H1 (cell line): ENCODE measurements around the gene FGGY. TPM values are rescaled to one million over a fixed set of nuclear protein-coding genes. Genes with fewer than 3 reads are reported as not detected.

Source experiments
- CTCF ChIA-PET: fragments of 300-600 bp; sonication (Branson Sonifier 250); formaldehyde crosslinking; loops from one replicate; lab custom pipeline; 2021; ENCODE audit not compliant: partially characterized antibody; lab: Charles Lee
- POLR2A ChIA-PET: fragments of 300-600 bp; sonication (Branson Sonifier 250); formaldehyde crosslinking; loops from one replicate; lab custom pipeline; 2021; ENCODE audit warnings: inconsistent platforms; ENCODE audit not compliant: partially characterized antibody; lab: Charles Lee
- DNase-seq, 2 experiments: peaks; one replicate each; pipeline versions ENCODE4 v3.0.0 to v3.0.0-alpha.2; 2010 to 2022; ENCODE audit warnings: low spot score in 2 of 2, low read depth in 1 of 2, mixed read lengths in 1 of 2
- FAIRE-seq: peaks from 2 replicates; lab custom pipeline; 2011; peaks lifted over from hg19 to GRCh38; lab: Jason Lieb, UNC
- H2AFZ ChIP-seq: 2 replicates; pipeline ENCODE4 v1.8.1; 2012; ENCODE audit warnings: low read length, inconsistent platforms
- H2AK5ac ChIP-seq: 2 replicates; pipeline ENCODE4 v1.6.1; 2013; ENCODE audit warnings: low read depth, low read length
- H2BK120ac ChIP-seq: replicated peaks from 2 replicates; pipeline ENCODE3; 2013; ENCODE audit warnings: low read depth, low read length, inconsistent platforms
- H2BK12ac ChIP-seq: 2 replicates; pipeline ENCODE4 v1.6.1; 2013; ENCODE audit warnings: low read depth, low read length
- H2BK15ac ChIP-seq: 2 replicates; pipeline ENCODE4 v1.6.1; 2013; ENCODE audit warnings: low read length
- H2BK20ac ChIP-seq: 2 replicates; pipeline ENCODE4 v1.6.1; 2013; ENCODE audit warnings: low read length
- H2BK5ac ChIP-seq: 2 replicates; pipeline ENCODE4 v1.6.1; 2013; ENCODE audit warnings: low read depth, low read length
- H3K14ac ChIP-seq: 2 replicates; pipeline ENCODE4 v1.6.1; 2013; ENCODE audit warnings: inconsistent platforms; ENCODE audit not compliant: insufficient read length
- H3K18ac ChIP-seq: 2 replicates; pipeline ENCODE4 v1.6.1; 2013; ENCODE audit warnings: low read length; ENCODE audit errors: extremely low read depth
- H3K23ac ChIP-seq: 2 replicates; pipeline ENCODE4 v1.6.1; 2013; ENCODE audit warnings: inconsistent platforms; ENCODE audit not compliant: insufficient read length
- H3K23me2 ChIP-seq: 2 replicates; pipeline ENCODE4 v1.6.1; 2013; ENCODE audit warnings: low read depth, low read length
- H3K27ac ChIP-seq: 2 replicates; pipeline ENCODE4 v1.6.1; 2011; ENCODE audit warnings: low read depth, low read length, inconsistent platforms
- H3K27me3 ChIP-seq, 4 experiments: replicated peaks in 1 of 4; 1 replicate in 1 of 4; 2 replicates in 3 of 4; pipeline versions ENCODE4 v1.6.1 to v1.8.1; 2011 to 2013; ENCODE audit warnings: low read length in 3 of 4, mild to moderate bottlenecking in 3 of 4, inconsistent platforms in 2 of 4, mixed read lengths in 2 of 4, moderate library complexity in 1 of 4; ENCODE audit not compliant: control insufficient read depth in 3 of 4, insufficient read depth in 3 of 4; ENCODE audit errors: extremely low read depth in 1 of 4
- H3K36me3 ChIP-seq, 4 experiments: 2 replicates each; pipeline versions ENCODE4 v1.6.1 to v1.8.1; 2011 to 2013; ENCODE audit warnings: mild to moderate bottlenecking in 4 of 4, low read length in 3 of 4, moderate library complexity in 2 of 4, control low read depth in 1 of 4, inconsistent platforms in 1 of 4; ENCODE audit not compliant: insufficient read depth in 4 of 4, control insufficient read depth in 2 of 4
- H3K4ac ChIP-seq: replicated peaks from 2 replicates; pipeline ENCODE3; 2013; ENCODE audit warnings: low read length, low read depth, mixed read lengths, inconsistent platforms; ENCODE audit not compliant: insufficient read length
- H3K4me1 ChIP-seq, 4 experiments: replicated peaks in 1 of 4; 1 replicate in 1 of 4; 2 replicates in 3 of 4; pipeline versions ENCODE4 v1.6.1 to v1.8.1; 2011 to 2013; ENCODE audit warnings: low read length in 3 of 4, inconsistent platforms in 2 of 4, mixed read lengths in 1 of 4; ENCODE audit not compliant: insufficient read depth in 4 of 4, control insufficient read depth in 3 of 4
- H3K4me2 ChIP-seq, 2 experiments: 2 replicates each; pipeline versions ENCODE4 v1.6.1 to v1.8.1; 2011 to 2013; ENCODE audit warnings: low read depth in 2 of 2, low read length in 2 of 2, control low read depth in 1 of 2, inconsistent platforms in 1 of 2, mild to moderate bottlenecking in 1 of 2; ENCODE audit not compliant: insufficient read depth in 1 of 2
- H3K4me3 ChIP-seq, 4 experiments: fragments of 200-600, 300-600 bp in 1 of 4; sonication (generic), shearing (Covaris generic), sonication (Bioruptor Twin) in 1 of 4; 2 replicates each; pipeline versions ENCODE4 v1.5.1 to v1.8.1; 2011 to 2016; ENCODE audit warnings: low read length in 4 of 4, low read depth in 3 of 4, control low read depth in 2 of 4, inconsistent platforms in 2 of 4, mild to moderate bottlenecking in 2 of 4, mixed read lengths in 1 of 4, moderate library complexity in 1 of 4; ENCODE audit not compliant: insufficient read depth in 2 of 4; ENCODE audit errors: extremely low read depth in 1 of 4
- H3K56ac ChIP-seq: replicated peaks from 2 replicates; pipeline ENCODE3; 2013; ENCODE audit warnings: low read depth, mild to moderate bottlenecking, mixed read lengths, low read length, inconsistent platforms; ENCODE audit not compliant: insufficient read length
- H3K79me1 ChIP-seq: 2 replicates; pipeline ENCODE4 v1.6.1; 2013; ENCODE audit warnings: low read depth, low read length, control low read depth
- H3K79me2 ChIP-seq, 2 experiments: 2 replicates each; pipeline versions ENCODE4 v1.6.1 to v1.8.1; 2012 to 2013; ENCODE audit warnings: low read length in 2 of 2, mild to moderate bottlenecking in 2 of 2, inconsistent platforms in 1 of 2; ENCODE audit not compliant: insufficient read depth in 2 of 2, control insufficient read depth in 1 of 2
- H3K9ac ChIP-seq, 4 experiments: replicated peaks in 1 of 4; 1 replicate in 1 of 4; 2 replicates in 3 of 4; pipeline versions ENCODE4 v1.6.1 to v1.8.1; 2011 to 2013; ENCODE audit warnings: low read depth in 3 of 4, low read length in 3 of 4, control low read depth in 2 of 4, mild to moderate bottlenecking in 2 of 4, moderate library complexity in 2 of 4, inconsistent platforms in 1 of 4; ENCODE audit errors: extremely low read depth in 1 of 4
- H3K9me3 ChIP-seq, 2 experiments: 2 replicates each; pipeline versions ENCODE4 v1.6.1 to v1.8.1; 2012 to 2013; ENCODE audit warnings: mild to moderate bottlenecking in 2 of 2, moderate library complexity in 2 of 2, control low read depth in 1 of 2, inconsistent platforms in 1 of 2, low read depth in 1 of 2, low read length in 1 of 2, mixed read lengths in 1 of 2; ENCODE audit not compliant: insufficient read depth in 2 of 2
- H4K20me1 ChIP-seq, 2 experiments: replicated peaks in 1 of 2; 2 replicates each; pipeline versions ENCODE3 to v1.8.1; 2011 to 2013; ENCODE audit warnings: inconsistent platforms in 2 of 2, low read length in 2 of 2, mild to moderate bottlenecking in 1 of 2; ENCODE audit not compliant: insufficient read depth in 2 of 2, control insufficient read depth in 1 of 2
- H4K5ac ChIP-seq: 2 replicates; pipeline ENCODE4 v1.6.1; 2013; ENCODE audit warnings: low read length, low read depth, mixed read lengths, inconsistent platforms; ENCODE audit not compliant: insufficient read length
- H4K8ac ChIP-seq: 2 replicates; pipeline ENCODE4 v1.8.0; 2013; ENCODE audit warnings: mild to moderate bottlenecking, moderate library complexity, low read length, inconsistent platforms; ENCODE audit not compliant: insufficient read depth; ENCODE audit errors: extremely low read depth
- H4K91ac ChIP-seq: replicated peaks from 2 replicates; pipeline ENCODE3; 2013; ENCODE audit warnings: low read length, mixed read lengths, inconsistent platforms; ENCODE audit not compliant: insufficient read length
- HDAC2 ChIP-seq, 2 experiments: fragments of 300-600 bp in 1 of 2; sonication (generic) in 1 of 2; IDR thresholded peaks; 2 replicates each; pipeline ENCODE4 v1.6.1; 2011 to 2012; ENCODE audit warnings: low read depth in 2 of 2, low read length in 2 of 2, mild to moderate bottlenecking in 2 of 2, moderate library complexity in 2 of 2, borderline replicate concordance in 1 of 2, inconsistent platforms in 1 of 2
- WGBS, 2 experiments: shearing (Covaris generic) in 1 of 2; methylation state at CpG; one replicate each; pipeline versions ENCODE4 v1.1.6 to v1.1.7; 2013 to 2015; ENCODE audit warnings: low lambda C conversion rate in 2 of 2, mixed read lengths in 2 of 2, inconsistent platforms in 1 of 2, low coverage in 1 of 2, missing lambda C conversion rate in 1 of 2; ENCODE audit not compliant: insufficient replicate concordance in 2 of 2, insufficient coverage in 1 of 2, insufficient read length in 1 of 2; ENCODE audit errors: extremely low coverage in 1 of 2, missing lambda C conversion rate in 1 of 2; 5-methylcytosine and 5-hydroxymethylcytosine counted together
- polyA plus RNA-seq, 7 experiments: library from polyadenylated mRNA; depleted of rRNA in 3 of 7; stranded (reverse) in 5 of 7; unstranded in 2 of 7; fragments of >200 nt in 5 of 7; fragments of 200-250 nt in 2 of 7; gene quantifications; 1 replicate in 5 of 7; 2 replicates in 1 of 7; 4 replicates in 1 of 7; pipeline versions ENCODE4 v1.2.1 to v1.2.3, GENCODE V29; 2011 to 2013; ENCODE audit warnings: missing spikeins in 2 of 7, mixed read lengths in 2 of 7
- total RNA-seq: library from RNA; stranded (reverse); fragmentation: NEBNext Ultra II Directional; extraction: Animal tissue kit (Norgen Biotek cat#: 25700); gene quantifications from 2 replicates; pipeline ENCODE4 v1.2.1, GENCODE V29; 2021

The FGGY gene
- total and polyA plus RNA-seq, 2 of the 8 experiments (the other 6 are each of a cell fraction or from before 2014, with no cell fraction given), result 10.3 to 12.5 TPM

DNA sequence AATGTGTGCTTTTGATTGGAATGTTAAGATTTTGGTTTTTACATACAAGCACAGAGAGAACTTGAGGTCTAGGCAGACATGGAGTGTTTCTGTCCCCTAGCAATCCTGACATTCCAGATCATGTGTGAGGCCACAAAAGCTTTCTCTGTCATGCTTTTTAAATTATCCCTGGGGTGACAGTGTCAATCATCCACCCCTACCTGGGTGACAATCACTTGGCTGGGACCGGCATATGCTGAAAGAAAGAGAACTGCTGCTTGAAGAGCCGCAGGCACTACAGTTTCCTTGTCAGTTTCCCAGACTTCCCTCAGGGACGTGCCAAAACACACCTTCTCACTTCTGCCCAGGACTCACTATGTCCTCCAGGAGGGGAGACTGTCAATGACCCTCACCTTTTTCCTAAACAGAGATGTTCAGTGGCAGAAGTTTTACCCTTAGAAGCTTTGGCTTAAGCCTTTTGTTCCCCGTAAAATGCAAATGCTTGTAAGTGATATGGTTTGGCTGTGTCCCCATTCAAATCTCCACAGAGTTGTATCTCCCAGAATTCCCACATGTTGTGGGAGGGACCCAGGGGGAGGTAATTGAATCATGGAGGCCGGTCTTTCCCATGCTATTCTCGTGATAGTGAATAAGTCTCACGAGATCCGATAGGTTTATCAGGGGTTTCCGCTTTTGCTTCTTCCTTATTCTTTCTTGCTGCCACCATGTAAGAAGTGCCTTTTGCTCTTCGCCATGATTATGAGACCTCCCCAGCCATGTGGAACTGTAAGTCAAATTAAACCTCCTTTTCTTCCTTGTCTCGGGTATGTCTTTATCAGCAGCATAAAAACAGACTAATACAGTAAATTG is 217.4 kb downstream of the FGGY start:
- no peak overlapping the region for H3K23ac ChIP-seq
- POLR2A ChIA-PET, result no interaction called here
- no peak for TF ChIP-seq HDAC2 (IDR thresholded peaks at IDR 0.05; ENCODE audit: borderline replicate concordance in 1 of 2, low read depth in 2 of 2, low read length in 2 of 2)

More for the DNA sequence above, 217.4 kb downstream of the FGGY start:
- no peak overlapping the region for H2BK20ac ChIP-seq
- no peak for FAIRE-seq
- no peak overlapping the region for H3K4me3 ChIP-seq
- WGBS, 2 experiments, result 94% methylated on average over 11 of the region's 11 CpGs; no CpG with 5 or more reads in 1 of the 2 experiments
- no peak overlapping the region for H2AK5ac ChIP-seq
- no peaks in the 10 kb centered on the region for H3K23me2 ChIP-seq
- no peak overlapping the region for H3K4ac ChIP-seq
- H3K9ac ChIP-seq, result no peak overlapping the region
- no peak overlapping the region for H3K56ac ChIP-seq
- no peak overlapping the region for H3K18ac ChIP-seq
- no peaks in the 10 kb centered on the region for H3K79me2 ChIP-seq
- H2BK5ac ChIP-seq, result no peak overlapping the region
- no peak overlapping the region for H3K27ac ChIP-seq
- no peaks in the 10 kb centered on the region for H3K27me3 ChIP-seq
- no peak overlapping the region for H4K91ac ChIP-seq
- H3K36me3 ChIP-seq, result no peaks in the 10 kb centered on the region
- no peak overlapping the region for H2BK120ac ChIP-seq
- no peak overlapping the region for H2BK15ac ChIP-seq
- H4K20me1 ChIP-seq, result no peaks in the 10 kb centered on the region
- 0 out of 7 replicates have a peak, but pooled peaks cover 0 to 2% (median 0%) of the 10 kb centered on the region in 4 experiments for H3K4me1 ChIP-seq
- no peaks in the 10 kb centered on the region for H3K79me1 ChIP-seq
- no peak overlapping the region for H2AFZ ChIP-seq
- H2BK12ac ChIP-seq, result no peak overlapping the region
- H4K5ac ChIP-seq, result no peak overlapping the region
- H3K9me3 ChIP-seq, result no peaks in the 10 kb centered on the region
- no peak overlapping the region for H4K8ac ChIP-seq
- no peak overlapping the region for H3K14ac ChIP-seq
- CTCF ChIA-PET, result interaction anchor here (1.1 kb wide), 1 partner anchor 14 kb away, joined by 3 read pairs; no protein-coding TSS in a partner anchor
- H3K4me2 ChIP-seq, result no peak overlapping the region
- DNase-seq, result no peak
